GM12874 (cell line): Measurements from ENCODE around the gene DLG1.

Experiments used
- TF ChIP-seq, protein P1 (sequence below): IDR thresholded peaks from 2 replicates; pipeline ENCODE4 v1.5.1; 2011; ENCODE audit warnings: low read depth, mild to moderate bottlenecking, control low read depth, low read length, moderate library complexity; ENCODE audit not compliant: insufficient read depth

The DLG1 gene

DNA sequence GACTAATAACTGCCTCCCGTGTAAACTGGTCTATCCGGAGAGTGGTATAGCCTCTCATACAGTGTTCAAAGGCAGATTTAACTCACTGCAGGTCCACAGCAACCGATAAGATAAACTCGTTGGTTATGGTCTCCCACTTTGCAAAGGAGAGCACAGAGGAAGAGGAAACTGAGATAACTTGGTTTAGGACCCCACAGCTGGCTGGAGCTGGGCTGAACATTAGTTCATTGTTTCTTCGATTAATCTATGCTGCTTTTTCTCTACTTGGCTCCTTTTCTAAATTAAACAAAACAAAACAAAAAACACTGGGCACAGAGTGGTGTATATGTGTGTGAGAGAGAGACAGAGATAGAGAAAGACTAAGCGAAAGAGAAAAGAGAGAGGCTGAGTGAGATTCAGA is 5.0 kb upstream of the DLG1 start:
- TF ChIP-seq, protein P1, sequence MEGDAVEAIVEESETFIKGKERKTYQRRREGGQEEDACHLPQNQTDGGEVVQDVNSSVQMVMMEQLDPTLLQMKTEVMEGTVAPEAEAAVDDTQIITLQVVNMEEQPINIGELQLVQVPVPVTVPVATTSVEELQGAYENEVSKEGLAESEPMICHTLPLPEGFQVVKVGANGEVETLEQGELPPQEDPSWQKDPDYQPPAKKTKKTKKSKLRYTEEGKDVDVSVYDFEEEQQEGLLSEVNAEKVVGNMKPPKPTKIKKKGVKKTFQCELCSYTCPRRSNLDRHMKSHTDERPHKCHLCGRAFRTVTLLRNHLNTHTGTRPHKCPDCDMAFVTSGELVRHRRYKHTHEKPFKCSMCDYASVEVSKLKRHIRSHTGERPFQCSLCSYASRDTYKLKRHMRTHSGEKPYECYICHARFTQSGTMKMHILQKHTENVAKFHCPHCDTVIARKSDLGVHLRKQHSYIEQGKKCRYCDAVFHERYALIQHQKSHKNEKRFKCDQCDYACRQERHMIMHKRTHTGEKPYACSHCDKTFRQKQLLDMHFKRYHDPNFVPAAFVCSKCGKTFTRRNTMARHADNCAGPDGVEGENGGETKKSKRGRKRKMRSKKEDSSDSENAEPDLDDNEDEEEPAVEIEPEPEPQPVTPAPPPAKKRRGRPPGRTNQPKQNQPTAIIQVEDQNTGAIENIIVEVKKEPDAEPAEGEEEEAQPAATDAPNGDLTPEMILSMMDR: no peak

DNA sequence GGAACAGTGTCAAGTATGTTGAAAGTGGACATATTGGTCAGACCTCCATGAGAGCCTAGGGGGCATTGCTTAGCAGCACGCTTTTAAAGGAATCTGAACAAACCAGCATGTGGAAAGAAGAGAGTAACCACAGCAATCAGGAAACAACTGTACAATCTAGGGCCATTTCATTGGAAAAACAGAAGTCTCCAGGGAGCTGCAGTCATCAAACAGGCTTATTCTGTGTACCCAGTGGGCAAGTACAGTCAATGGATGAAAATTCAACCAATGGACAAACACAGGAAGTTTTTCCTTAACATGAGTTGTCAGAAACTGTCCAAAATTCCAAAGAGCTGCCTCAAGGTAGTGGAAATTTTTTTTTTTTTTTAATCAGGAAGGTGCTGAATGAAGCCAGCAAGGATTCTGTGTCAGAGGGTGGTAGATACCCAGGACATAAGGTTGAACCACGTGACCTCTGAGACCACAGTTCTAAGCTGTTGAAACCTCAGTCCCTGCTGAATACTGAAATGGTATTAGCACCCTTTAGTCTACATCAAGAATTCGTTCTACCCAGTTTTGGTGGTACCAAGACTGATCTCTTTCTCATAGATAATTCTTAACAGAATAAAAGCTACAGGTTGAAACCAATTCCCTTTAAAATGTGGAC is 4.4 kb upstream of the DLG1 start:
- TF ChIP-seq, protein P1: no peak

DNA sequence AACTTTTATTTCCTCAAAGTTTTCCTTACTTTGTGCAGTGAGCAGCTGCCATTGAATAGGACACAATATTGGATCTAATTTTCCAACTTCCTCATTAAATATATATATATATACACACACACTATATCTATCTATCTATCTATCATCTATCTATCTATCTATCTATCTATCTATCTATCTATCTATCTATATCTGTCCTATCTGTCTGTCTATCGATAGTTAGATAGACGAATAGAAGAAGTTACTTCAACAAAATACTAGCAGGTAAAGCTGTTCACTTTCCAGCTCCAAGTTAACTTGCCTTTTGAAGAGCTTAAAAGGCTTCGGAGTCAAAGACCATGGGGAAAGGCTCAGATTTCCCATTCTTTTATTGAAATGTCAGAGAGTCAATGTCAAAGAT is 3.6 kb upstream of the DLG1 start:
- TF ChIP-seq, protein P1: no peak

DNA sequence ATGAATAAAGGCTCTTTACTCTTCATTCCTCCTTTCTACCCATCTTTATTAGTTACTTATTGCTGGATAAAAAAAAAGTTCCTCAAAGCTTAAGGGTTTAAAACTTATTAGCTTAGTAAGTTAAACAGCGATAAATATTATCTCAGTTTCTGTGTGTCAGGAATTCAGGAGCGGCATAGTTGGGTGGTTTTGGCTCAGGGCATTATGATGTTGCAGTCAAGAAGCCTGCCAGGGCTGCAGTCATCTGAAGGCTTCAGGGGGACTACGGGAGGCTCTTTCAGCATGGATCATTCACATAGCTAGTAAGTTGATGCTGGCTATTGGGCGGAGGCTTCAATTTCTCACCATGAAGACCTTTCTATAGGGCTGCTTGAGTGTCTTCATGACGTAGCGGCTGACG is 1.9 kb upstream of the DLG1 start:
- TF ChIP-seq, protein P1: no peak

DNA sequence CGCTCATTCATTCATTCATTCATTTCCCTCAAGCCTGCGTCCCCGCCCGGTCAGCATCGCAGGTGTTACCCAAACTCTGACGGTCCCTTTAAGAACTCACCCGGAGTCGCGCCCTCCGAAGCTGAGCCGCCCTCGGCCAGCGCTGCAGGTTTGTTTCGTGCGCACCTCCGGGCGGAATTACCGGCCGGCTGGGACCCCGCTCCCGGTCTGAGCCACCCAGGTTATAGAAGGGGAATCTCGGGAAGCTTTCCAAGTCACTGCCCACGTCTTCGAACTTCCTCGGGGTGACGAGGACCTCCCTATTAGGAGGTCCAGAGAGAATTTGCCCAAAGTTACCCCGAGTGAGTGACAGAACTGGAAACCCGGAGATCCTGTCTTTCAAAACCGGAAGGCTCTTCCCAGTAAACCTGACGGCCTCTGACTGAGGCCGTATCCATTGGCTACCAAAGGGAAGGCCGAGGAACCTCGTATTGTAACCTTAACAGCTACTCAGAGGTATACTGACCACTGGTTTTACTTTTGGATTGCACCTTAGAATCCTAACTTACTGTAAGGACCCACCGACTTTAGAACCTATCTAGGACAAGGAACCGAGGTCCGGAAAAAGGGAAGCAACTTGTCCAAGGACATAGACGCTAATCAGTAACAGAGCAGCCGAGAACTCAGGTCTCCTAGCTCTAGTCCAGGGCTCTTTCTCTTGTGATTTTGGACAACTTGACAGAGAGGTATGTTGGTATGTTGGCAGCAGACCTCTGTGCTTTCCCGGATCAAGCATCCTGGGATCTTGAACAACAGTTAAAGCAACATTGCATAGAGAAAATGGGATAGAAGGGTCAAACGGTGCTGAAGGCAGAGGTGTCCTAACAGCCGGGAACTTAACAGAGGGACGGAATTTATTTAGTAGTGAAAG is 788 bp upstream of the DLG1 start:
- TF ChIP-seq, protein P1: no peak

DNA sequence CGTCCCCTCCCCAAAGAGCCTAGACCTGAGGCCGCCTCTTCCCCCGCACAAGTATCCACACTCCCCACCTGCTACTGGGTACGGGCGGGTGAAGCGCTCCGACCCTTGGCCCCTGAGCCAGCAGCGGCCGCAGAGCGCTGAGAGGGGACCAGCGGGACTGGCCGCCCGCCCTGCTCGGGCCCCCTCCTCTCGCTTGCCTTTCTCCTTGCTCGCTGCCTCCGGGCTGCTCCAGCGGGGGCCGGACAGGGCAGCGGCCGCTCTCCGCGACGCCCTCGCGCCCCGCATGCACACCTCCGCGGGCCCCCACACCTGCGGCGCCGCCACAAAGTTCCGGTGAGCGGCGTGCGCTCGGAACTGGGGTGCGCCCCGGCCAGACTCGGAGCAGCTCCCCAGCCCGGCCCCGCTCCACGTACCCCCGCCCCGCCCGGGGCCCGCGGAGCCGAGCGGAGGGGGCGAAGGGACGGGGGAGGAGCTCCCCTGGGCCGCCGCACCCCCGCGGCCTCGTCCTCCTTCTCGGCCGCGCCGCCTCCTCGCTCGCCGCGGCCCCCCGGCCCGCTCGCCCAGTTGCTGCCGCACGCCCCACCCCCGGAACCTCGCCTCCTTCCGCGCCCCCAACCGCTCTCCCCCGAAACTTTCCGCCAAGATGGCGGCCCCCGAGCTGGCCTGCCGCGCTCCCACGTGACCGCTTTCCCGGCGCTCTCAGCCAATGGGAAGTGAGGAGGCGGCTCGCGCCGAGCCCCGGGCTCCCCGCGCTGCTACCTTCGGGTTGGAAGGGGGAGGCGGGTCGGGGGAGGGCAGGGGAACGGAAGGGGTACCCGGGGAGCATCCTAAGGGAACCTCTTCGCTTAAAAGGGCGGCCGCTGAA is 704 bp downstream of the DLG1 start:
- TF ChIP-seq, protein P1: no peak

DNA sequence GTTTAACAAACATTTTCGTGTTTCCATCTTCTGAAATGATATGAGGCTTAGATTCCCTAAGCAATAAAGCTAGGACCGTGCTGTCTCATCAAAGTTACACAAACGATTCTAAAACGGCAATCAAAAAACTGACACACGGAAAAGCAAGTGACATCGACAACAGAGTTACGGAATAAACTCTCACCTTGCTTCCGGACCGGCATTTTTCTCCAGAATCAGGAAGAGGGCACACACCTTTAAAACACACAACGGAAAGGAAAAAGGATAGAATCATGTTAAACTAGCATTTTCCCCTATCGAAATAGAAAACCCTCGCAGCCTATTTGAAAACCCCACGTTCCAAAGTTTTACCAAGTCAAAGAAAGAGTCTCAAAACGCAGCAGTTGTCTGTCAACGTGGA is 1.4 kb downstream of the DLG1 start:
- TF ChIP-seq, protein P1: no peak
